Bladder microvascular endothelial cell (primary cell): ENCODE measurements around the gene MFSD2B. TPM values are rescaled to one million over a fixed set of nuclear protein-coding genes. Genes with fewer than 3 reads are reported as not detected.

Source experiments
- total RNA-seq: library from RNA; depleted of rRNA; stranded (reverse); fragments of >200 nt; gene quantifications from 2 replicates; pipeline ENCODE4 v1.2.3, GENCODE V29; 2014

The MFSD2B gene
- total RNA-seq = 0.25 TPM in 1 of 2 replicates, not detected in the other

GRCh38 chr2:24009680-24010476, at the start of gene MFSD2B:
Gene MFSD2B (plus strand): TSS chr2:24010085. CDS start chr2:24010097, 12 bp downstream.

GRCh38 chr2:24046930-24047702, 37.2 kb downstream of the MFSD2B start, which contains the start of gene WDCP:
Gene WDCP (minus strand): TSS chr2:24047391. CDS start chr2:24039494, 7,897 bp downstream.

DNA sequence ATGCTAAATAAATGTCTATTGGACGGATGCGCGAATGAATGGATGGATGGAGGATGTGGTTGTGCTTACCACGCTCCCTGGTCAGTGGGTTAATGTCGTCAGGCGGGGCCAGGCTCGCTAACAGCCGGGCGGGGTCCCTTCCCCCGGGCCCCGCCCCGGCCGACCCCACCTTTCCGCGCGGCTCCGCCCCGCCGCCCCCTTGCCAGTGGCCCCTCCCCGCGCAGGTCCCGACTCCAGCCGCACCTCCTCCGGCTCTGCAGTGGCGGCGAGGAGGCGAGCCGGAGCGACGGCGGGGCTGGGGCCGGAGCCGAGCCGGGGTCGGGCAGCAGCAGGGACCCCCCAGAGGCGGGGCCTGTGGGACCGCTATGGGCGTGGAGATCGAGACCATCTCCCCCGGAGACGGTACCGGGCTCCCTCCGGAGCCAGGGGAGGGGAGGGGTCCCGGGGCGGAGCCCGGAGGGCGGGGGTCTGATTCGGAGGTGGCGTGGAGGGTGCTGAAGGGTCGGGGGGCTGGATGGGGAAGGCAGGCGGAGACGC, 39.7 kb downstream of the MFSD2B start, which contains the start of gene FKBP1B:
Gene FKBP1B (plus strand): TSS at position 257 of the 537 bp plus-strand sequence. CDS start 109 bp downstream, at position 366.

Other genes starting within 250 kb of the MFSD2B start
- 8.4 and 22.7 TPM in 2 replicates for gene ATAD2B, start 83.0 kb upstream of the MFSD2B start, total RNA-seq
- gene UBXN2A, start 69.6 kb upstream of the MFSD2B start, total RNA-seq = 7.3 and 12.3 TPM in 2 replicates
- 6.2 and 14.4 TPM in 2 replicates for gene WDCP, start 37.3 kb downstream of the MFSD2B start, total RNA-seq
- gene FKBP1B, start 39.7 kb downstream of the MFSD2B start, total RNA-seq = 9.3 and 14.6 TPM in 2 replicates
- gene SF3B6, start 66.2 kb downstream of the MFSD2B start, total RNA-seq = 108 and 113 TPM in 2 replicates
- gene TP53I3, start 74.7 kb downstream of the MFSD2B start, total RNA-seq = 46.4 and 120 TPM in 2 replicates
- gene PFN4, start 113.2 kb downstream of the MFSD2B start, total RNA-seq = 0.19 and 0.32 TPM in 2 replicates
- gene FAM228B, start 113.4 kb downstream of the MFSD2B start, total RNA-seq = 2.1 and 5.7 TPM in 2 replicates
- gene FAM228A, start 165.0 kb downstream of the MFSD2B start, total RNA-seq = under 0.01 and 0.31 TPM in 2 replicates